H1 (cell line): Measurements from ENCODE around the gene MYOM1. TPM values are rescaled to one million over a fixed set of nuclear protein-coding genes. Genes with fewer than 3 reads are reported as not detected.

ENCODE experiments used
- EZH2 ChIP-seq: fragments of 200-600 bp; sonication (generic); IDR thresholded peaks from 2 replicates; pipeline ENCODE4 v1.7.1; 2012; ENCODE audit warnings: low read depth, mild to moderate bottlenecking, moderate library complexity, low read length, inconsistent platforms; ENCODE audit not compliant: severe bottlenecking
- SP1 ChIP-seq: IDR thresholded peaks from 2 replicates; pipeline ENCODE4 v1.6.1; 2011; ENCODE audit warnings: low read depth, low read length
- polyA plus RNA-seq, 7 experiments: library from polyadenylated mRNA; depleted of rRNA in 3 of 7; stranded (reverse) in 5 of 7; unstranded in 2 of 7; fragments of >200 nt in 5 of 7; fragments of 200-250 nt in 2 of 7; gene quantifications; 1 replicate in 5 of 7; 2 replicates in 1 of 7; 4 replicates in 1 of 7; pipeline versions ENCODE4 v1.2.1 to v1.2.3, GENCODE V29; 2011 to 2013; ENCODE audit warnings: missing spikeins in 2 of 7, mixed read lengths in 2 of 7
- total RNA-seq: library from RNA; stranded (reverse); fragmentation: NEBNext Ultra II Directional; extraction: Animal tissue kit (Norgen Biotek cat#: 25700); gene quantifications from 2 replicates; pipeline ENCODE4 v1.2.1, GENCODE V29; 2021
- TF ChIP-seq, protein P1 (sequence below), 3 experiments: IDR thresholded peaks; 1 replicate in 2 of 3; 2 replicates in 1 of 3; pipeline versions ENCODE4 v1.5.1 to v1.6.1; 2011; ENCODE audit warnings: low read length in 3 of 3, mild to moderate bottlenecking in 3 of 3, inconsistent platforms in 2 of 3, low read depth in 1 of 3, moderate library complexity in 1 of 3; ENCODE audit not compliant: insufficient read depth in 1 of 3; ENCODE audit errors: control extremely low read depth in 1 of 3

MYOM1 gene
- total and polyA plus RNA-seq, 2 of the 8 experiments (the other 6 are each of a cell fraction or from before 2014, with no cell fraction given): 0.06 to 0.32 TPM

DNA sequence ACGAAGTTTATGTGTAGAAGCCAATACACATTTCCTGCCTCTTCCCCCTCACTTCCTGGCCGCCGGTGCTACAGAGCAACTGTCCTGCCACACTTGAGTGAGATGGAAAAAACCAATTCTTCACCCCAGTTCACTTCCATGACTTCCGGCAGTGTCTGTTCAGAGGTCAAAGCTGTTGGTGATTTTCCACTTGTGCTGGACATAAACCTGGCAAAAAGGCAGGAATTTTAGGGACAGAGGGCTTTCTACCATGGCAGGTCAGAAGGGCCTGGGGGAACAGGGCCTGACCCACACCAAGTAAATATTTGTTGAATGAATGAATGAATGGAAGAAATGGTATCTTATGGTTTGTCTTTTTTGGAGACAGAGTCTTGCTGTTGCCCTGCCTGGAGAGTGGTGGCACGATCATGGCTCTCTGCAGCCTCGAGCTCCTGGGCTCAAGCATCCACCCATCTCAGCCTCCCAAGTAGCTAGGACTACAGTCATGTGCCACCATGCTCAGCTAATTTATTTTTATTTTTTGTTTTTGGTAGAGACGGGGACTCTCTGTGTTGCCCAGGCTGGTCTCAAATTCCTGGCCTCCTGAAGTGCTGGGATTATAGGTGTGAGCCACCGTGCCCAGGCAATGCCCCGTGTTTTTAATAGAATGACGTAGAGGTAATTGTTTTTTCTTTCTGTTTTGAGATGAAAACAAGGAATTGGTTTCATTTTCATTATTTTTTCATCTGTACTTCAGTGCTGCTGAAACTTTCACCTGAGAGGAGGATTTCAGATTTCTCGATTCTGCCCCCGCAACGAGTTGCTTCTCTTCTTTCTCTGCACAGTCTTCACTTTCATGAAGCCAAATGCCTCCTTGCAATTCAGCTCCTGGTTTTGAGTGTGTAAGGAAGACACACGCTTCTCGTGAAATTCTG lies 158.8 kb downstream of the MYOM1 start (continued):
- TF ChIP-seq, protein P1, sequence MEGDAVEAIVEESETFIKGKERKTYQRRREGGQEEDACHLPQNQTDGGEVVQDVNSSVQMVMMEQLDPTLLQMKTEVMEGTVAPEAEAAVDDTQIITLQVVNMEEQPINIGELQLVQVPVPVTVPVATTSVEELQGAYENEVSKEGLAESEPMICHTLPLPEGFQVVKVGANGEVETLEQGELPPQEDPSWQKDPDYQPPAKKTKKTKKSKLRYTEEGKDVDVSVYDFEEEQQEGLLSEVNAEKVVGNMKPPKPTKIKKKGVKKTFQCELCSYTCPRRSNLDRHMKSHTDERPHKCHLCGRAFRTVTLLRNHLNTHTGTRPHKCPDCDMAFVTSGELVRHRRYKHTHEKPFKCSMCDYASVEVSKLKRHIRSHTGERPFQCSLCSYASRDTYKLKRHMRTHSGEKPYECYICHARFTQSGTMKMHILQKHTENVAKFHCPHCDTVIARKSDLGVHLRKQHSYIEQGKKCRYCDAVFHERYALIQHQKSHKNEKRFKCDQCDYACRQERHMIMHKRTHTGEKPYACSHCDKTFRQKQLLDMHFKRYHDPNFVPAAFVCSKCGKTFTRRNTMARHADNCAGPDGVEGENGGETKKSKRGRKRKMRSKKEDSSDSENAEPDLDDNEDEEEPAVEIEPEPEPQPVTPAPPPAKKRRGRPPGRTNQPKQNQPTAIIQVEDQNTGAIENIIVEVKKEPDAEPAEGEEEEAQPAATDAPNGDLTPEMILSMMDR (IDR thresholded peaks at IDR 0.05; ENCODE audit: control extremely low read depth in 1 of 3, insufficient read depth in 1 of 3, low read depth in 1 of 3, low read length in 3 of 3): no peak
- TF ChIP-seq EZH2 (no peak), SP1 (no peak)
